Endothelial cell of umbilical vein (primary cell): ENCODE data around the gene CHMP1B. TPM values are rescaled to one million over a fixed set of nuclear protein-coding genes. Genes with fewer than 3 reads are reported as not detected.
A peak's percentile ranks its signal among the peaks of the same experiment; 100 is the strongest.
"Not testable (repeated sequence)": the region's sequence is repeated elsewhere in the genome, so short reads cannot be mapped to it uniquely, and the experiment has no call there.

Source experiments
- BruUV-seq: library from RNA; stranded (reverse); fragments of 400-500 nt; replicated peaks from 2 replicates; lab custom pipeline; 2021; lab: Mats Ljungman, UMichigan
- CTCF ChIA-PET: fragments of 300-600, 350-600 bp; sonication (Branson Sonifier 250); formaldehyde crosslinking; loops from one replicate; lab custom pipeline; 2021; ENCODE audit warnings: antibody characterized with exemption, inconsistent platforms; lab: Charles Lee
- POLR2A ChIA-PET: fragments of 300-600, 350-600 bp; sonication (Branson Sonifier 250); formaldehyde crosslinking; loops from one replicate; lab custom pipeline; 2021; ENCODE audit warnings: antibody characterized with exemption, inconsistent platforms; lab: Charles Lee
- DNase-seq: peaks from one replicate; pipeline ENCODE4 v3.0.0-alpha.2; 2011; ENCODE audit warnings: low read depth, low spot score
- FAIRE-seq: peaks from 2 replicates; lab custom pipeline; 2011; peaks lifted over from hg19 to GRCh38; lab: Jason Lieb, UNC
- H2AFZ ChIP-seq: 2 replicates; pipeline ENCODE4 v1.6.0; 2012; ENCODE audit warnings: low read depth, low read length, control low read depth, inconsistent platforms
- H3K27ac ChIP-seq: 2 replicates; pipeline ENCODE4 v1.5.1; 2011; ENCODE audit warnings: low read depth, mild to moderate bottlenecking, control low read depth, low read length, moderate library complexity; ENCODE audit not compliant: insufficient read depth
- H3K27me3 ChIP-seq, 2 experiments: 2 replicates each; pipeline versions ENCODE4 v1.6.0 to v1.6.1; 2011; ENCODE audit warnings: low read length in 2 of 2, mixed read lengths in 1 of 2; ENCODE audit not compliant: control insufficient read depth in 2 of 2, insufficient read depth in 2 of 2
- H3K36me3 ChIP-seq, 2 experiments: 2 replicates in 1 of 2; 3 replicates in 1 of 2; pipeline ENCODE4 v1.5.1; 2011; ENCODE audit warnings: low read length in 2 of 2, mild to moderate bottlenecking in 1 of 2, moderate library complexity in 1 of 2; ENCODE audit not compliant: control insufficient read depth in 2 of 2, insufficient read depth in 2 of 2; ENCODE audit errors: extremely low read depth in 1 of 2
- H3K4me1 ChIP-seq: 3 replicates; pipeline ENCODE4 v1.5.1; 2011; ENCODE audit warnings: mild to moderate bottlenecking, low read length; ENCODE audit not compliant: control insufficient read depth, insufficient read depth; ENCODE audit errors: extremely low read depth
- H3K4me2 ChIP-seq: 2 replicates; pipeline ENCODE4 v1.6.1; 2011; ENCODE audit warnings: low read length, control low read depth, mixed read lengths; ENCODE audit not compliant: insufficient read depth
- H3K4me3 ChIP-seq, 3 experiments: fragments of 200-600 bp in 1 of 3; sonication (generic), shearing (Covaris generic) in 1 of 3; replicated peaks in 1 of 3; 2 replicates each; pipeline ENCODE4 v1.5.1; 2011 to 2016; ENCODE audit warnings: control low read depth in 3 of 3, low read length in 3 of 3, mild to moderate bottlenecking in 2 of 3, inconsistent platforms in 1 of 3, low read depth in 1 of 3, moderate library complexity in 1 of 3; ENCODE audit not compliant: insufficient read depth in 1 of 3
- H3K79me2 ChIP-seq: 2 replicates; pipeline ENCODE4 v1.6.0; 2012; ENCODE audit warnings: low read length, inconsistent platforms; ENCODE audit not compliant: control insufficient read depth, insufficient read depth
- H3K9ac ChIP-seq: replicated peaks from 2 replicates; pipeline ENCODE3; 2011; ENCODE audit warnings: low read length, control low read depth; ENCODE audit not compliant: insufficient read depth; ENCODE audit errors: extremely low read depth
- H3K9me1 ChIP-seq: replicated peaks from 3 replicates; pipeline ENCODE4 v1.6.0; 2011; ENCODE audit warnings: mild to moderate bottlenecking, low read length; ENCODE audit not compliant: control insufficient read depth, insufficient read depth; ENCODE audit errors: extremely low read depth
- H3K9me3 ChIP-seq: replicated peaks from 2 replicates; pipeline ENCODE4 v1.5.1; 2012; ENCODE audit warnings: low read length, inconsistent platforms; ENCODE audit not compliant: control insufficient read depth, insufficient read depth
- H4K20me1 ChIP-seq: replicated peaks from 2 replicates; pipeline ENCODE3; 2011; ENCODE audit warnings: mild to moderate bottlenecking, low read length; ENCODE audit not compliant: control insufficient read depth, insufficient read depth; ENCODE audit errors: extremely low read depth
- CTCF ChIP-seq, 2 donors: IDR thresholded peaks; 1 replicate in 1 of 2; 2 replicates in 1 of 2; pipeline ENCODE4 v1.5.1; 2011; ENCODE audit warnings: low read length in 2 of 2, mild to moderate bottlenecking in 2 of 2, moderate library complexity in 2 of 2, control low read depth in 1 of 2, inconsistent platforms in 1 of 2, low read depth in 1 of 2; ENCODE audit not compliant: insufficient read depth in 1 of 2; ENCODE audit errors: extremely low read depth in 1 of 2
- EZH2 ChIP-seq: IDR thresholded peaks from 2 replicates; pipeline ENCODE4 v1.6.1; 2012; ENCODE audit warnings: borderline replicate concordance, low read depth, mild to moderate bottlenecking, moderate library complexity, low read length, inconsistent platforms; ENCODE audit not compliant: severe bottlenecking
- FOS ChIP-seq: IDR thresholded peaks from 2 replicates; pipeline ENCODE4 v1.6.1; 2011; ENCODE audit warnings: mild to moderate bottlenecking, low read length, moderate library complexity, borderline replicate concordance; ENCODE audit not compliant: insufficient read depth
- GATA2 ChIP-seq: IDR thresholded peaks from 2 replicates; pipeline ENCODE4 v1.7.0; 2011; ENCODE audit warnings: low read depth, mild to moderate bottlenecking, moderate library complexity, mixed read lengths, low read length; ENCODE audit not compliant: insufficient read length, insufficient read depth
- JUN ChIP-seq: IDR thresholded peaks from 2 replicates; pipeline ENCODE4 v1.6.1; 2011; ENCODE audit warnings: borderline replicate concordance, low read depth; ENCODE audit not compliant: insufficient read length, insufficient read depth
- MAX ChIP-seq: IDR thresholded peaks from 2 replicates; pipeline ENCODE4 v1.6.1; 2011; ENCODE audit not compliant: insufficient read depth, insufficient read length
- MYC ChIP-seq: IDR thresholded peaks from one replicate; pipeline ENCODE4 v1.6.1; 2011; ENCODE audit warnings: mild to moderate bottlenecking, low read depth, low read length
- POLR2A ChIP-seq: IDR thresholded peaks from 2 replicates; pipeline ENCODE4 v1.6.1; 2012; ENCODE audit warnings: low read depth, mild to moderate bottlenecking, control low read depth, low read length
- POLR2AphosphoS5 ChIP-seq: IDR thresholded peaks from 2 replicates; pipeline ENCODE4 v1.6.1; 2012; ENCODE audit warnings: low read depth, mild to moderate bottlenecking, control low read depth, low read length, moderate library complexity; ENCODE audit not compliant: insufficient read depth
- dilution Hi-C: fragments of 300-500 bp; cut with MboI; formaldehyde crosslinking; loops from one replicate; pipeline ENCODE4 v1.15.0; 2019; ENCODE audit warnings: low sequenced_read_pairs; ENCODE audit not compliant: extremely low pct_ligation_motif_present
- intact Hi-C: fragments of 100-400 bp; cut with micrococcal nuclease; formaldehyde crosslinking; loops from one replicate; pipeline ENCODE4 v1.10.0; 2022
- polyA plus RNA-seq, 4 experiments: library from polyadenylated mRNA; depleted of rRNA in 3 of 4; stranded (reverse) in 3 of 4; unstranded in 1 of 4; fragments of >200 nt; gene quantifications; 2 replicates each; pipeline versions ENCODE4 v1.2.1 to v1.2.3, GENCODE V29; 2011 to 2012; ENCODE audit warnings: missing spikeins in 1 of 4
- total RNA-seq: library from RNA; stranded (reverse); gene quantifications from 2 replicates; pipeline ENCODE4 v1.2.3, GENCODE V29; 2021

The CHMP1B gene
- total and polyA plus RNA-seq, 2 donors (not counting 3 experiments of a cell fraction or from before 2014, with no cell fraction given), result 24.0 to 27.0 TPM

GRCh38 chr18:11851806-11852337 is 659 bp downstream of the CHMP1B start:
- intact Hi-C loops, result loop anchor here (1.0 to 10.0 kb wide), 6 partner anchors 56 to 185 kb away; partner anchors contain the start of genes IMPA2 and MPPE1
- H4K20me1 ChIP-seq, result no peaks in the 10 kb centered on the region
- H3K9ac ChIP-seq, result peak overlapping the region; percentile 97
- H3K4me1 ChIP-seq, result peaks cover 22% of the 10 kb centered on the region
- no peak overlapping the region for H2AFZ ChIP-seq
- TF ChIP-seq POLR2A (no peak), MAX (no peak), FOS (no peak), POLR2AphosphoS5 (no peak), GATA2 (no peak), CTCF (IDR thresholded peaks at IDR 0.05; ENCODE audit: extremely low read depth in 1 of 2, insufficient read depth in 1 of 2, low read depth in 1 of 2, low read length in 2 of 2) (no peak), JUN (no peak), MYC (no peak), EZH2 (no peak)
- no peaks in the 10 kb centered on the region for H3K36me3 ChIP-seq
- peaks cover 21% of the 10 kb centered on the region for H3K79me2 ChIP-seq
- no peaks in the 10 kb centered on the region for H3K9me3 ChIP-seq
- DNase-seq (peak; percentile 56), FAIRE-seq (peak; percentile 73)
- peak overlapping the region; percentile 98 for H3K4me2 ChIP-seq
- peak overlapping the region; percentile 89 for H3K27ac ChIP-seq
- H3K27me3 ChIP-seq, result peaks cover 2 to 5% of the 10 kb centered on the region in 2 experiments
- no peaks in the 10 kb centered on the region for H3K9me1 ChIP-seq
- ChIA-PET POLR2A (no interaction called here), CTCF (interaction anchor here (0.7 to 0.8 kb wide), 2 partner anchors 119 to 143 kb away, joined by 3 read pairs; no protein-coding TSS in a partner anchor)
- peak overlapping the region; percentile 42 to 94 (median 86) for H3K4me3 ChIP-seq
- dilution Hi-C loops, result no loop called here
- BruUV-seq, result no TSS peak

- H2AFZ ChIP-seq, H3K9ac ChIP-seq, H3K9me3 ChIP-seq, H3K4me3 ChIP-seq, H3K36me3 ChIP-seq, dilution Hi-C loops, H3K27me3 ChIP-seq, DNase-seq, H3K27ac ChIP-seq, BruUV-seq, CTCF ChIA-PET, FAIRE-seq, H3K4me2 ChIP-seq, POLR2A ChIA-PET, H4K20me1 ChIP-seq, H3K9me1 ChIP-seq: not testable (repeated sequence)
- peaks cover 42% of the 10 kb centered on the region for H3K4me1 ChIP-seq
- peaks cover 21% of the 10 kb centered on the region for H3K79me2 ChIP-seq
- intact Hi-C loops, result loop anchor here (5.0 to 10.0 kb wide), 3 partner anchors 120 to 183 kb away; no protein-coding TSS in a partner anchor
Observed at GRCh38 chr18:11854554-11854953, 3.3 kb downstream of the CHMP1B start.
